WTC11 (cell line): ENCODE measurements around the gene PLCXD1. TPM values are rescaled to one million over a fixed set of nuclear protein-coding genes. Genes with fewer than 3 reads are reported as not detected.

ENCODE experiments used
- ATAC-seq: fragments of 200-7000 bp; cut with Tn5 transposase; 2 replicates; pipeline ENCODE4 v1.10.0; 2021; ENCODE audit warnings: mild to moderate bottlenecking, moderate library complexity
- CTCF ChIA-PET: fragments of 300-600 bp; sonication (Branson Sonifier 250); formaldehyde crosslinking; loops from one replicate; lab custom pipeline; 2021; ENCODE audit warnings: antibody characterized with exemption; lab: Charles Lee
- POLR2A ChIA-PET: fragments of 350-600 bp; sonication (Branson Sonifier 250); formaldehyde crosslinking; loops from one replicate; lab custom pipeline; 2021; ENCODE audit warnings: antibody characterized with exemption; lab: Charles Lee
- DNase-seq: peaks from one replicate; pipeline ENCODE4 v3.0.0; 2021; ENCODE audit warnings: low spot score
- H3K27ac Mint-ChIP-seq: 2 replicates; pipeline ENCODE4 v1.8.0; 2021; ENCODE audit warnings: mixed read lengths
- H3K27me3 Mint-ChIP-seq: 2 replicates; pipeline ENCODE4 v1.8.0; 2021; ENCODE audit warnings: low read depth, mild to moderate bottlenecking, moderate library complexity, mixed read lengths
- H3K36me3 Mint-ChIP-seq: 2 replicates; pipeline ENCODE4 v1.8.0; 2021; ENCODE audit warnings: mixed read lengths
- H3K4me1 Mint-ChIP-seq: 2 replicates; pipeline ENCODE4 v1.8.0; 2022; ENCODE audit warnings: mixed read lengths
- H3K4me3 Mint-ChIP-seq: 2 replicates; pipeline ENCODE4 v1.8.0; 2021; ENCODE audit warnings: mild to moderate bottlenecking, moderate library complexity, mixed read lengths
- H3K9me3 Mint-ChIP-seq: 2 replicates; pipeline ENCODE4 v1.8.0; 2021; ENCODE audit warnings: mixed read lengths
- ATF1 ChIP-seq: sonication (generic); formaldehyde crosslinking; IDR thresholded peaks from 2 replicates; pipeline ENCODE4 v1.8.1; 2023; ENCODE audit warnings: mild to moderate bottlenecking, moderate library complexity, missing genetic modification reagents
- IRF2 ChIP-seq: sonication (generic); formaldehyde crosslinking; IDR thresholded peaks from 2 replicates; pipeline ENCODE4 v1.8.0; 2022; ENCODE audit warnings: low read depth, missing genetic modification reagents, borderline replicate concordance
- KAT7 ChIP-seq: sonication (generic); formaldehyde crosslinking; IDR thresholded peaks from 2 replicates; pipeline ENCODE4 v1.8.1; 2023; ENCODE audit warnings: missing genetic modification reagents, mild to moderate bottlenecking, borderline replicate concordance
- NR1H2 ChIP-seq: sonication (generic); formaldehyde crosslinking; IDR thresholded peaks from 2 replicates; pipeline ENCODE4 v1.9.0; 2021; ENCODE audit warnings: mild to moderate bottlenecking, moderate library complexity, missing genetic modification reagents
- OVOL2 ChIP-seq: fragments of 250-450 bp; sonication (Bioruptor Pico); IDR thresholded peaks from 2 replicates; pipeline ENCODE4 v1.9.0; 2021; ENCODE audit warnings: mild to moderate bottlenecking, borderline replicate concordance
- SP1 ChIP-seq: sonication (generic); formaldehyde crosslinking; conservative IDR thresholded peaks from 2 replicates; pipeline ENCODE4 v1.8.1; 2022; ENCODE audit warnings: missing genetic modification reagents
- TEAD1 ChIP-seq: sonication (generic); formaldehyde crosslinking; IDR thresholded peaks from 2 replicates; pipeline ENCODE4 v1.8.0; 2022; ENCODE audit warnings: mild to moderate bottlenecking, missing genetic modification reagents
- TP53 ChIP-seq: sonication (generic); formaldehyde crosslinking; IDR thresholded peaks from 2 replicates; pipeline ENCODE4 v1.8.1; 2023; ENCODE audit warnings: mild to moderate bottlenecking, missing genetic modification reagents
- ZNF232 ChIP-seq: sonication (generic); formaldehyde crosslinking; IDR thresholded peaks from 2 replicates; pipeline ENCODE4 v1.8.0; 2022; ENCODE audit warnings: mild to moderate bottlenecking, missing genetic modification reagents
- ZNF263 ChIP-seq: sonication (generic); formaldehyde crosslinking; IDR thresholded peaks from 2 replicates; pipeline ENCODE4 v1.8.1; 2022; ENCODE audit warnings: low read depth, mild to moderate bottlenecking, moderate library complexity, missing genetic modification reagents
- ZNF317 ChIP-seq: sonication (generic); formaldehyde crosslinking; IDR thresholded peaks from 2 replicates; pipeline ENCODE4 v1.8.1; 2023; ENCODE audit warnings: low read depth, mild to moderate bottlenecking, moderate library complexity, missing genetic modification reagents, borderline replicate concordance
- ZNF423 ChIP-seq: fragments of 250-450 bp; sonication (Bioruptor Pico); IDR thresholded peaks from 2 replicates; pipeline ENCODE4 v2.1.2; 2022; ENCODE audit warnings: mild to moderate bottlenecking, moderate library complexity
- ZNF671 ChIP-seq: fragments of 250-450 bp; sonication (Bioruptor Pico); IDR thresholded peaks from 2 replicates; pipeline ENCODE4 v1.8.0; 2021; ENCODE audit warnings: mild to moderate bottlenecking
- total RNA-seq: library from RNA; stranded (reverse); gene quantifications from 3 replicates; pipeline ENCODE4 v1.2.3, GENCODE V29; 2021
- TF ChIP-seq, protein P1 (sequence below): sonication (generic); formaldehyde crosslinking; IDR thresholded peaks from 2 replicates; pipeline ENCODE4 v1.8.0; 2022; ENCODE audit warnings: mild to moderate bottlenecking, missing genetic modification reagents
- TF ChIP-seq, protein P2 (sequence below): fragments of 250-450 bp; sonication (Bioruptor Pico); IDR thresholded peaks from 2 replicates; pipeline ENCODE4 v1.9.0; 2021; ENCODE audit warnings: mild to moderate bottlenecking, borderline replicate concordance
- TF ChIP-seq, protein P3 (sequence below): sonication (generic); formaldehyde crosslinking; conservative IDR thresholded peaks from 2 replicates; pipeline ENCODE4 v1.8.1; 2023; ENCODE audit warnings: mild to moderate bottlenecking, low read depth, missing genetic modification reagents, moderate library complexity
- TF ChIP-seq, protein P4 (sequence below): fragments of 250-450 bp; sonication (Bioruptor Pico); IDR thresholded peaks from 2 replicates; pipeline ENCODE4 v1.8.0; 2021; ENCODE audit warnings: mild to moderate bottlenecking
- TF ChIP-seq, protein P5 (sequence below): sonication (generic); formaldehyde crosslinking; IDR thresholded peaks from 2 replicates; pipeline ENCODE4 v1.8.1; 2023; ENCODE audit warnings: mild to moderate bottlenecking, missing genetic modification reagents, moderate library complexity
- TF ChIP-seq, protein P6 (sequence below): fragments of 250-450 bp; sonication (Bioruptor Pico); IDR thresholded peaks from 2 replicates; pipeline ENCODE4 v1.9.0; 2021; ENCODE audit warnings: mild to moderate bottlenecking

PLCXD1 gene
- total RNA-seq, 1 experiment from 2014 or later, result 131 TPM

DNA sequence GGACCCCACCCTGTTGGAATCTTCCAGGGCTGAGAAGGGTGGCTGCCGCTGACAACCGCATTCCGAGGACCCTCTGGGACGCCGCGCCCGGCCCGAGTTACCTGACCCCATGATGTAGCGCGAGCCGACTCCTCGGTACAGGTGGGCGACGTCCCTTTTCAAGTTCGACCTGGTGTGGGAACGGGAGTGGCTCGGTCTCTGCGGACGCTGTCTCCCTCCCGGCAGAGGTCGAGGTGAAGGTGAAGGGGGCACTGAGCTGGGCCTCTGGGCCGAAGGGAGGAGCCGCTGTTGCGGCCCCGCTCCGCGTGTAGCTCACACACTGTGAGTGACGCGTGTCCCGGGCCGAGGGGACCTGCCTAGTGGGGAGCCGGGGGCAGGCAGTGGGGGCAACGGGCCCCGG is 32.9 kb downstream of the PLCXD1 start:
- POLR2A ChIA-PET, result no interaction called here
- TF ChIP-seq TP53 (CRISPR knock-in tag) (no peak), SP1 (CRISPR knock-in tag) (no peak), IRF2 (CRISPR knock-in tag) (no peak), ZNF317 (CRISPR knock-in tag) (no peak), ZNF263 (CRISPR knock-in tag) (no peak), ATF1 (CRISPR knock-in tag) (no peak), KAT7 (CRISPR knock-in tag) (no peak), NR1H2 (CRISPR knock-in tag) (no peak), ZNF423 (CRISPR knock-in tag) (no peak), ZNF232 (no peak), ZNF671 (CRISPR knock-in tag) (no peak), TEAD1 (CRISPR knock-in tag) (no peak), OVOL2 (CRISPR knock-in tag) (no peak)
- TF ChIP-seq, protein P1, sequence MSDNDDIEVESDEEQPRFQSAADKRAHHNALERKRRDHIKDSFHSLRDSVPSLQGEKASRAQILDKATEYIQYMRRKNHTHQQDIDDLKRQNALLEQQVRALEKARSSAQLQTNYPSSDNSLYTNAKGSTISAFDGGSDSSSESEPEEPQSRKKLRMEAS (CRISPR knock-in tag), result no peak
- TF ChIP-seq, protein P2, sequence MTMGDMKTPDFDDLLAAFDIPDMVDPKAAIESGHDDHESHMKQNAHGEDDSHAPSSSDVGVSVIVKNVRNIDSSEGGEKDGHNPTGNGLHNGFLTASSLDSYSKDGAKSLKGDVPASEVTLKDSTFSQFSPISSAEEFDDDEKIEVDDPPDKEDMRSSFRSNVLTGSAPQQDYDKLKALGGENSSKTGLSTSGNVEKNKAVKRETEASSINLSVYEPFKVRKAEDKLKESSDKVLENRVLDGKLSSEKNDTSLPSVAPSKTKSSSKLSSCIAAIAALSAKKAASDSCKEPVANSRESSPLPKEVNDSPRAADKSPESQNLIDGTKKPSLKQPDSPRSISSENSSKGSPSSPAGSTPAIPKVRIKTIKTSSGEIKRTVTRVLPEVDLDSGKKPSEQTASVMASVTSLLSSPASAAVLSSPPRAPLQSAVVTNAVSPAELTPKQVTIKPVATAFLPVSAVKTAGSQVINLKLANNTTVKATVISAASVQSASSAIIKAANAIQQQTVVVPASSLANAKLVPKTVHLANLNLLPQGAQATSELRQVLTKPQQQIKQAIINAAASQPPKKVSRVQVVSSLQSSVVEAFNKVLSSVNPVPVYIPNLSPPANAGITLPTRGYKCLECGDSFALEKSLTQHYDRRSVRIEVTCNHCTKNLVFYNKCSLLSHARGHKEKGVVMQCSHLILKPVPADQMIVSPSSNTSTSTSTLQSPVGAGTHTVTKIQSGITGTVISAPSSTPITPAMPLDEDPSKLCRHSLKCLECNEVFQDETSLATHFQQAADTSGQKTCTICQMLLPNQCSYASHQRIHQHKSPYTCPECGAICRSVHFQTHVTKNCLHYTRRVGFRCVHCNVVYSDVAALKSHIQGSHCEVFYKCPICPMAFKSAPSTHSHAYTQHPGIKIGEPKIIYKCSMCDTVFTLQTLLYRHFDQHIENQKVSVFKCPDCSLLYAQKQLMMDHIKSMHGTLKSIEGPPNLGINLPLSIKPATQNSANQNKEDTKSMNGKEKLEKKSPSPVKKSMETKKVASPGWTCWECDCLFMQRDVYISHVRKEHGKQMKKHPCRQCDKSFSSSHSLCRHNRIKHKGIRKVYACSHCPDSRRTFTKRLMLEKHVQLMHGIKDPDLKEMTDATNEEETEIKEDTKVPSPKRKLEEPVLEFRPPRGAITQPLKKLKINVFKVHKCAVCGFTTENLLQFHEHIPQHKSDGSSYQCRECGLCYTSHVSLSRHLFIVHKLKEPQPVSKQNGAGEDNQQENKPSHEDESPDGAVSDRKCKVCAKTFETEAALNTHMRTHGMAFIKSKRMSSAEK, result no peak
- TF ChIP-seq, protein P3, sequence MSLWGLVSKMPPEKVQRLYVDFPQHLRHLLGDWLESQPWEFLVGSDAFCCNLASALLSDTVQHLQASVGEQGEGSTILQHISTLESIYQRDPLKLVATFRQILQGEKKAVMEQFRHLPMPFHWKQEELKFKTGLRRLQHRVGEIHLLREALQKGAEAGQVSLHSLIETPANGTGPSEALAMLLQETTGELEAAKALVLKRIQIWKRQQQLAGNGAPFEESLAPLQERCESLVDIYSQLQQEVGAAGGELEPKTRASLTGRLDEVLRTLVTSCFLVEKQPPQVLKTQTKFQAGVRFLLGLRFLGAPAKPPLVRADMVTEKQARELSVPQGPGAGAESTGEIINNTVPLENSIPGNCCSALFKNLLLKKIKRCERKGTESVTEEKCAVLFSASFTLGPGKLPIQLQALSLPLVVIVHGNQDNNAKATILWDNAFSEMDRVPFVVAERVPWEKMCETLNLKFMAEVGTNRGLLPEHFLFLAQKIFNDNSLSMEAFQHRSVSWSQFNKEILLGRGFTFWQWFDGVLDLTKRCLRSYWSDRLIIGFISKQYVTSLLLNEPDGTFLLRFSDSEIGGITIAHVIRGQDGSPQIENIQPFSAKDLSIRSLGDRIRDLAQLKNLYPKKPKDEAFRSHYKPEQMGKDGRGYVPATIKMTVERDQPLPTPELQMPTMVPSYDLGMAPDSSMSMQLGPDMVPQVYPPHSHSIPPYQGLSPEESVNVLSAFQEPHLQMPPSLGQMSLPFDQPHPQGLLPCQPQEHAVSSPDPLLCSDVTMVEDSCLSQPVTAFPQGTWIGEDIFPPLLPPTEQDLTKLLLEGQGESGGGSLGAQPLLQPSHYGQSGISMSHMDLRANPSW, result no peak
- TF ChIP-seq, protein P4, sequence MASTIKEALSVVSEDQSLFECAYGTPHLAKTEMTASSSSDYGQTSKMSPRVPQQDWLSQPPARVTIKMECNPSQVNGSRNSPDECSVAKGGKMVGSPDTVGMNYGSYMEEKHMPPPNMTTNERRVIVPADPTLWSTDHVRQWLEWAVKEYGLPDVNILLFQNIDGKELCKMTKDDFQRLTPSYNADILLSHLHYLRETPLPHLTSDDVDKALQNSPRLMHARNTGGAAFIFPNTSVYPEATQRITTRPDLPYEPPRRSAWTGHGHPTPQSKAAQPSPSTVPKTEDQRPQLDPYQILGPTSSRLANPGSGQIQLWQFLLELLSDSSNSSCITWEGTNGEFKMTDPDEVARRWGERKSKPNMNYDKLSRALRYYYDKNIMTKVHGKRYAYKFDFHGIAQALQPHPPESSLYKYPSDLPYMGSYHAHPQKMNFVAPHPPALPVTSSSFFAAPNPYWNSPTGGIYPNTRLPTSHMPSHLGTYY, result no peak
- TF ChIP-seq, protein P5, sequence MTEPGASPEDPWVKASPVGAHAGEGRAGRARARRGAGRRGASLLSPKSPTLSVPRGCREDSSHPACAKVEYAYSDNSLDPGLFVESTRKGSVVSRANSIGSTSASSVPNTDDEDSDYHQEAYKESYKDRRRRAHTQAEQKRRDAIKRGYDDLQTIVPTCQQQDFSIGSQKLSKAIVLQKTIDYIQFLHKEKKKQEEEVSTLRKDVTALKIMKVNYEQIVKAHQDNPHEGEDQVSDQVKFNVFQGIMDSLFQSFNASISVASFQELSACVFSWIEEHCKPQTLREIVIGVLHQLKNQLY (CRISPR knock-in tag), result no peak
- TF ChIP-seq, protein P6, sequence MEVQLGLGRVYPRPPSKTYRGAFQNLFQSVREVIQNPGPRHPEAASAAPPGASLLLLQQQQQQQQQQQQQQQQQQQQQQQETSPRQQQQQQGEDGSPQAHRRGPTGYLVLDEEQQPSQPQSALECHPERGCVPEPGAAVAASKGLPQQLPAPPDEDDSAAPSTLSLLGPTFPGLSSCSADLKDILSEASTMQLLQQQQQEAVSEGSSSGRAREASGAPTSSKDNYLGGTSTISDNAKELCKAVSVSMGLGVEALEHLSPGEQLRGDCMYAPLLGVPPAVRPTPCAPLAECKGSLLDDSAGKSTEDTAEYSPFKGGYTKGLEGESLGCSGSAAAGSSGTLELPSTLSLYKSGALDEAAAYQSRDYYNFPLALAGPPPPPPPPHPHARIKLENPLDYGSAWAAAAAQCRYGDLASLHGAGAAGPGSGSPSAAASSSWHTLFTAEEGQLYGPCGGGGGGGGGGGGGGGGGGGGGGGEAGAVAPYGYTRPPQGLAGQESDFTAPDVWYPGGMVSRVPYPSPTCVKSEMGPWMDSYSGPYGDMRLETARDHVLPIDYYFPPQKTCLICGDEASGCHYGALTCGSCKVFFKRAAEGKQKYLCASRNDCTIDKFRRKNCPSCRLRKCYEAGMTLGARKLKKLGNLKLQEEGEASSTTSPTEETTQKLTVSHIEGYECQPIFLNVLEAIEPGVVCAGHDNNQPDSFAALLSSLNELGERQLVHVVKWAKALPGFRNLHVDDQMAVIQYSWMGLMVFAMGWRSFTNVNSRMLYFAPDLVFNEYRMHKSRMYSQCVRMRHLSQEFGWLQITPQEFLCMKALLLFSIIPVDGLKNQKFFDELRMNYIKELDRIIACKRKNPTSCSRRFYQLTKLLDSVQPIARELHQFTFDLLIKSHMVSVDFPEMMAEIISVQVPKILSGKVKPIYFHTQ (CRISPR knock-in tag), result no peak

More for the DNA sequence above, 32.9 kb downstream of the PLCXD1 start:
- ATAC-seq (no peak), DNase-seq (no peak)
- H3K4me3 Mint-ChIP-seq, result no peak overlapping the region
- H3K9me3 Mint-ChIP-seq, result no peaks in the 10 kb centered on the region
- H3K4me1 Mint-ChIP-seq, result no peaks in the 10 kb centered on the region
- H3K27ac Mint-ChIP-seq, result no peak overlapping the region
- CTCF ChIA-PET, result no interaction called here
- H3K36me3 Mint-ChIP-seq, result peaks cover 24% of the 10 kb centered on the region
- peaks cover 3% of the 10 kb centered on the region; the same call in 1 of the 2 replicates for H3K27me3 Mint-ChIP-seq
